Astrocyte of the cerebellum (primary cell): ENCODE data around the gene IFIT5.
"Not testable (repeated sequence)": the region's sequence is repeated elsewhere in the genome, so short reads cannot be mapped to it uniquely, and the experiment has no call there.

ENCODE experiments used
- DNase-seq: peaks from one replicate; pipeline ENCODE4 v3.0.0-alpha.2; 2011; ENCODE audit warnings: low read depth
- H3K4me3 ChIP-seq: 2 replicates; pipeline ENCODE4 v1.5.1; 2011; ENCODE audit warnings: mild to moderate bottlenecking, low read depth, low read length, moderate library complexity
- CTCF ChIP-seq: IDR thresholded peaks from 2 replicates; pipeline ENCODE4 v1.5.1; 2012; ENCODE audit warnings: low read length, low read depth, moderate library complexity, mild to moderate bottlenecking; ENCODE audit errors: missing control alignments
- in situ Hi-C: cut with HindIII; loops from 2 replicates; pipeline ENCODE4 v1.10.0; 2017; ENCODE audit warnings: low sequenced_read_pairs

IFIT5 gene

DNA sequence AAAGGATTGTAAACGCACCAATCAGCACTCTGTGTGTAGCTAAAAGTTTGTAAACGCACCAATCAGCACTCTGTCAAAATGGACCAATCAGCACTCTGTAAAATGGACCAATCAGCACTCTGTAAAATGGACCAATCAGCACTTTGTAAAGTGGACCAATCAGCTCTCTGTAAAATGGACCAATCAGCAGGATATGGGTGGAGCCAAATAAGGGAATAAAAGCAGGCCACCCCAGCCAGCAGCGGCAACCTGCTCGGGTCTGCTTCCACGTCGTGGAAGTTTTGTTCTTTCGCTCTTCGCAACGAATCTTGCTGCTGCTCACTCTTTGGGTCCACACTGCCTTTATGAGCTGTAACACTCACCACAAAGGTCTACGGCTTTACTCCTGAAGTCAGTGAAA is 2.1 kb upstream of the IFIT5 start:
- not testable (repeated sequence) for H3K4me3 ChIP-seq, DNase-seq
- in situ Hi-C loops, result loop anchor here (25.0 kb wide), 1 partner anchor 1175 kb away; no protein-coding TSS in a partner anchor

DNA sequence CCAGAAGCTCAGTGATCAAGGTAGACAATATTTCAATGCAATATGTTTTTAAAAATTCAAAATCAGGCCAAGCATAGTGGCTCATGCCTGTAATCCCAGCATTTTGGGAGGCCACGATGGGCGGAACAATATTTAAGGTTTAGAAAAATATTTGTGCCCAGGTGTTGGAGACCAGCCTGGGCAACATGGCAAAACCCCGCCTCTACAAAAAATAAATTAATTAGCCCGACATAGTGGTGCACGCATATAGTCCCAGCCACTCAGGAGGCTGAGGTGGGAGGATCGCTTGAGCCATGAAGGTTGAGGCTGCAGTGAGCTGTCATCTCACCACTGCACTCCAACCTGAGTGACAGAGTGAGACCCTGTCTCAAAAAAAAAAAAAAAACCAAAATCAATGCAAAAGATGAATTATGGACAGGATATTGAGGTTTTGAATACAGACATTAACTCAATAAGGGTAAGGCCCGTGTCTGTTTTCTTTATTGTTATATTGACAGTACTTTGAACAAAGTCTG is 913 bp upstream of the IFIT5 start:
- TF ChIP-seq CTCF, result no peak
- H3K4me3 ChIP-seq, result peak overlapping the region; percentile 80
- DNase-seq, result no peak
- in situ Hi-C loops, result loop anchor here (25.0 kb wide), 1 partner anchor 1174 kb away; no protein-coding TSS in a partner anchor

- in situ Hi-C loops, result loop anchor here (25.0 kb wide), 1 partner anchor 1172 kb away; no protein-coding TSS in a partner anchor
- peak overlapping the region; percentile 80 for H3K4me3 ChIP-seq
- TF ChIP-seq CTCF, result no peak
- no peak for DNase-seq
Measured at GRCh38 chr10:89414879-89415821, 782 bp downstream of the IFIT5 start.

DNA sequence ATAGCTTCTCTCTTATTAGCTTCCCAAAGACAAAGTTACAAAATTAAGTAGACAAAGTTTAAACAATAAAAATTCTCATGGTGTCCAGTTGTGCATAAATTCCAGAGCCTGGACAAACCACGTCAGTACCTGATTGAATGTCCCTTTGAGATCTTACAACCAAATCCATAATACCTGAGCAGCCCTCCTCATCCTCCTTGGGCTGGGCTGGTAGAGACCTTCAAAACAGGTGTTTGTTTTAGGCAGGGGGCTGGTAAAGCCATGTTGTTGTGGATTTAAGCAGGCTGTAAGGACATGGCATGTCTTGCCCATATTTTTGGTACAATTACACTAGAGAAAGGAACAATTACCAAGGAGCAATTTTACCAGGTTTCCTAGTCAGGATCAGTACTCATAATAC is 2.1 kb downstream of the IFIT5 start:
- in situ Hi-C loops, result loop anchor here (25.0 kb wide), 1 partner anchor 1171 kb away; no protein-coding TSS in a partner anchor
- DNase-seq, result no peak
- H3K4me3 ChIP-seq, result no peak overlapping the region
- TF ChIP-seq CTCF, result no peak

GRCh38 chr10:89419548-89419947 is 5.2 kb downstream of the IFIT5 start:
- in situ Hi-C loops, result loop anchor here (25.0 kb wide), 1 partner anchor 1168 kb away; no protein-coding TSS in a partner anchor

GRCh38 chr10:89421018-89421476 is 6.7 kb downstream of the IFIT5 start:
- TF ChIP-seq CTCF, result no peak
- DNase-seq, result no peak
- in situ Hi-C loops, result loop anchor here (25.0 kb wide), 1 partner anchor 1166 kb away; no protein-coding TSS in a partner anchor
- no peak overlapping the region for H3K4me3 ChIP-seq

More at GRCh38 chr10:89419548-89419947, 5.2 kb downstream of the IFIT5 start:
- peak; percentile 57 for TF ChIP-seq CTCF
- DNase-seq, result no peak
- no peak overlapping the region for H3K4me3 ChIP-seq

DNA sequence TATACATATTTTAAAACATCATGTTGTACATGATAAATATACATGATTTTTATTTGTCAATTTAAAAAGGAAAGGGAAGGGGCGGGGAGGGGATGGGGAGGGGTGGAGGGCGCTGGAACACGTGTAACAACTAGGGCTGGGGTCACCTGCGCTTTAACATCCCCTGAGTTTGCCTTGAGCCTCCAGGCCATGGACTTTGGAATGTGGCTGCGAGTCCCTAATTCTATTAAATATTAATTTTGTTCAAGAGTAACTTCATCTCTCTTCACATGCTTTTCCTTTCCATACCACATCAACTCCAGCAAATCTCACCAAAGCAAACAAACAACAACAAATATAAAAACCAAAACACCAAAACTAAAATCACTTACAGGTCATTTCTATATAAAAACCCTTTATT is 10.6 kb downstream of the IFIT5 start:
- no peak overlapping the region for H3K4me3 ChIP-seq
- in situ Hi-C loops, result loop anchor here (25.0 kb wide), 1 partner anchor 1162 kb away; no protein-coding TSS in a partner anchor
- no peak for TF ChIP-seq CTCF
- no peak for DNase-seq
